ENCODE data around the gene IQCC. TPM values are rescaled to one million over a fixed set of nuclear protein-coding genes. Genes with fewer than 3 reads are reported as not detected.
"Not testable (repeated sequence)": the region's sequence is repeated elsewhere in the genome, so short reads cannot be mapped to it uniquely, and the experiment has no call there.

Gene IQCC
- total RNA-seq = 1 to 10 TPM; 4.2 to 4.4 TPM

GRCh38 chr1:32205401-32206370 is at the start of gene IQCC:
TSS of gene IQCC (plus strand) at chr1:32205671. CDS start at chr1:32205682, 11 bp downstream.
- Mint-ChIP-seq H3K4me1 (ENCODE audit: low read depth) (peaks cover 26% of the 10 kb centered on the region), H3K36me3 (ENCODE audit: low read depth) (peaks cover 18% of the 10 kb centered on the region), H3K27ac (peak within 1 kb of the TSS; percentile 86), H3K4me3 (peak within 1 kb of the TSS; percentile 90), H3K9me3 (no peaks in the 10 kb centered on the region), H3K27me3 (no peaks in the 10 kb centered on the region)
- intact Hi-C loops (cut with micrococcal nuclease) = no loop called here
- POLR2A ChIA-PET = interaction anchor here (0.7 to 4.1 kb wide), 10 partner anchors 9 to 140 kb away, joined by 3 to 35 read pairs (median 6); partner anchors contain the start of gene LCK
- TF ChIP-seq CTCF (IDR thresholded peaks at IDR 0.05) = no peak
- DNase-seq (peak; percentile 91), ATAC-seq (peak; percentile 68)
- CTCF ChIA-PET = interaction anchor here (1.2 to 8.1 kb wide), 3 partner anchors 10 to 43 kb away, joined by 6 to 44 read pairs (median 7); no protein-coding TSS in a partner anchor

DNA sequence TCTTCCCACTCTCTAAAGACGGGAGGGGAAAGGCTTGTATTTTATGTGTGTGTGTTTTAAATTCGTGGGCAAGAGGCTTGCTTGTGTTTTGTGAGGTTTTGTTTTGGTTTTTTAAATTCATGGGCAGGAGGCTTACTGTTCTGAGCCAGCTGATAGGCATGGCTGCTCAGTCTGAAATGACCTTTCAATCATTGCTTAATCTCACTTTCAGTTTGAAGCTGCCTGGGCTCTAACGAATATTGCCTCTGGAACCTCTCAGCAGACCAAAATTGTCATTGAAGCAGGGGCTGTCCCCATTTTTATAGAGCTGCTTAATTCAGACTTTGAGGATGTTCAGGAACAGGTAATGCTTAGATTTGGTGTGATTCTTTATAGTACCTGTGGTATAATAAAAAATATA is 46.3 kb upstream of the IQCC start:
- no peaks in the 10 kb centered on the region for H3K9me3 Mint-ChIP-seq
- TF ChIP-seq CTCF (IDR thresholded peaks at IDR 0.05) = no peak
- ChIA-PET POLR2A (no interaction called here), CTCF (interaction anchor here (1.9 kb wide), 1 partner anchor 56 kb away, joined by 4 read pairs; no protein-coding TSS in a partner anchor)
- H3K4me3 Mint-ChIP-seq = no peak overlapping the region
- ATAC-seq (peak; percentile 76), DNase-seq (peak; percentile 33)
- intact Hi-C loops (cut with micrococcal nuclease) = no loop called here
- H3K36me3 Mint-ChIP-seq (ENCODE audit: low read depth) = peaks cover 47% of the 10 kb centered on the region
- H3K27me3 Mint-ChIP-seq = no peaks in the 10 kb centered on the region
- peaks cover 5% of the 10 kb centered on the region for H3K4me1 Mint-ChIP-seq (ENCODE audit: low read depth)
- peak overlapping the region; percentile 69 for H3K27ac Mint-ChIP-seq

GRCh38 chr1:32163405-32163804 is 42.1 kb upstream of the IQCC start:
- intact Hi-C loops (cut with micrococcal nuclease) = no loop called here
- ATAC-seq (no peak), DNase-seq (no peak)
- peaks cover 40% of the 10 kb centered on the region for H3K36me3 Mint-ChIP-seq (ENCODE audit: low read depth)
- POLR2A ChIA-PET = interaction anchor here (0.7 kb wide), 1 partner anchor 32 kb away, joined by 3 read pairs; no protein-coding TSS in a partner anchor
- H3K9me3 Mint-ChIP-seq = no peaks in the 10 kb centered on the region
- peaks cover 5% of the 10 kb centered on the region for H3K4me1 Mint-ChIP-seq (ENCODE audit: low read depth)
- CTCF ChIA-PET = interaction anchor here (1.3 to 1.6 kb wide), 2 partner anchors 9 to 10 kb away, joined by 4 to 5 read pairs; no protein-coding TSS in a partner anchor
- no peak overlapping the region for H3K27ac Mint-ChIP-seq
- no peak for TF ChIP-seq CTCF (IDR thresholded peaks at IDR 0.05)
- no peaks in the 10 kb centered on the region for H3K27me3 Mint-ChIP-seq
- no peak overlapping the region for H3K4me3 Mint-ChIP-seq

DNA sequence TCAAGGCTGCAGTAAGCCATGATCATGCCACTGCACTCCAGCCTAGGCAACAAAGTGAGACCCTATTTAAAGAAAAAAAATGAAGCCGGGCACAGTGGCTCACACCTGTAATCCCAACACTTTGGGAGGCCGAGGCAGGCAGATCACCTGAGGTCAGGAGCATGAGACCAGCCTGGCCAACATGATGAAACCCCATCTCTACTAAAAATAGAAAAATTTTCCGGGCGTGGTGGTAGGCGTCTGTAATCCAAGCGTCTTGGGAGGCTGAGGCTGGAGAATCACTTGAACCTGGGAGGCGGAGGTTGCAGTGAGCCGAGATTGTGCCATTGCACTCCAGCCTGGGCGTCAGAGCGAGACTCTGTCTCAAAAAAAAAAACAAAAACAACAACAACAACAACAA is 39.8 kb upstream of the IQCC start:
- H3K27ac Mint-ChIP-seq; POLR2A ChIA-PET; H3K4me1 Mint-ChIP-seq (ENCODE audit: low read depth); H3K9me3 Mint-ChIP-seq; ATAC-seq; intact Hi-C loops (cut with micrococcal nuclease); CTCF ChIA-PET; H3K27me3 Mint-ChIP-seq; DNase-seq; H3K4me3 Mint-ChIP-seq: not testable (repeated sequence)
- peaks cover 43% of the 10 kb centered on the region for H3K36me3 Mint-ChIP-seq (ENCODE audit: low read depth)

DNA sequence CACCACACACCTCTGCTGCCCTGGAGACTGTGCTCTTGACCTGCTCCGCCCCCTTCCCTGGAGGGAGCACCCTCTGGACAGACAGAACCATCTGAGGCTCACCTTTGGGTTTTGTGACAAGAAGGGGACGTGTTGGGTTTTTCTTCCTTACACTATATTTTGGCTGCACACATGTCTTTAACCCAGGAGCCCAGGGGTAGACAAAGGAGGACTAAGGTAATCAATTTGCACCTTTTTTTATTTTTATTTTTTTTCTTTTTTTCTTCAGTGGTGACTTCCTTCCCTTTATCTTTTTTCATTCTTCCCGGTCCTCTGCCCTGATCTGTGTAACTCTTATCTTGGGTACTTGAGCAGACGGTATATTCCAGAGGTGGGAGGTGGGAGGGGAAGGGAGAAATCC is 34.5 kb upstream of the IQCC start:
- peaks cover 49% of the 10 kb centered on the region for H3K36me3 Mint-ChIP-seq (ENCODE audit: low read depth)
- no peak for TF ChIP-seq CTCF (IDR thresholded peaks at IDR 0.05)
- CTCF ChIA-PET = interaction anchor here (0.5 to 0.7 kb wide), 2 partner anchors 10 to 79 kb away, joined by 3 read pairs; no protein-coding TSS in a partner anchor
- intact Hi-C loops (cut with micrococcal nuclease) = no loop called here
- H3K27me3 Mint-ChIP-seq = no peaks in the 10 kb centered on the region
- no peaks in the 10 kb centered on the region for H3K9me3 Mint-ChIP-seq
- no peak overlapping the region for H3K4me3 Mint-ChIP-seq
- DNase-seq (no peak), ATAC-seq (no peak)
- peaks cover 9% of the 10 kb centered on the region for H3K4me1 Mint-ChIP-seq (ENCODE audit: low read depth)
- H3K27ac Mint-ChIP-seq = no peak overlapping the region
- POLR2A ChIA-PET = no interaction called here
